ENCODE results near the gene TMEM61.
"Not testable (repeated sequence)": the region's sequence is repeated elsewhere in the genome, so short reads cannot be mapped to it uniquely, and the experiment has no call there.

TMEM61 gene

GRCh38 chr1:55010887-55011217 is 30.4 kb downstream of the TMEM61 start:
- Histone ChIP-seq H3K9me3 (ENCODE audit: control insufficient read depth in 5 of 5, low read length in 5 of 5) (peaks cover 0 to 4% (median 0%) of the 10 kb centered on the region in 5 donors), H3K4me3 (ENCODE audit: low read depth in 1 of 5, low read length in 5 of 5) (no peak overlapping the region), H3K9ac (ENCODE audit: low read length in 5 of 5) (no peak overlapping the region), H3K27ac (ENCODE audit: low read depth, low read length) (no peak overlapping the region), H3K27me3 (ENCODE audit: control insufficient read depth in 5 of 5, insufficient read depth in 4 of 5, low read length in 5 of 5) (peaks cover 0 to 15% (median 10%) of the 10 kb centered on the region in 5 donors), H3K4me1 (ENCODE audit: control insufficient read depth in 5 of 5, insufficient read depth in 5 of 5, low read length in 5 of 5) (no peaks in the 10 kb centered on the region), H3K36me3 (ENCODE audit: control insufficient read depth in 5 of 5, insufficient read depth in 5 of 5, low read length in 5 of 5) (no peaks in the 10 kb centered on the region)

GRCh38 chr1:55012661-55013060 is 32.2 kb downstream of the TMEM61 start:
- H3K4me3 ChIP-seq (ENCODE audit: low read depth in 1 of 5, low read length in 5 of 5), result no peak overlapping the region
- no peak overlapping the region for H3K9ac ChIP-seq (ENCODE audit: low read length in 5 of 5)
- peaks cover 0 to 15% (median 10%) of the 10 kb centered on the region in 5 donors for H3K27me3 ChIP-seq (ENCODE audit: control insufficient read depth in 5 of 5, insufficient read depth in 4 of 5, low read length in 5 of 5)
- no peaks in the 10 kb centered on the region for H3K4me1 ChIP-seq (ENCODE audit: control insufficient read depth in 5 of 5, insufficient read depth in 5 of 5, low read length in 5 of 5)
- H3K27ac ChIP-seq (ENCODE audit: low read depth, low read length), result no peak overlapping the region
- peaks cover 0 to 4% (median 0%) of the 10 kb centered on the region in 5 donors for H3K9me3 ChIP-seq (ENCODE audit: control insufficient read depth in 5 of 5, low read length in 5 of 5)
- no peaks in the 10 kb centered on the region for H3K36me3 ChIP-seq (ENCODE audit: control insufficient read depth in 5 of 5, insufficient read depth in 5 of 5, low read length in 5 of 5)

GRCh38 chr1:55015123-55015522 is 34.7 kb downstream of the TMEM61 start:
- Histone ChIP-seq H3K4me1 (ENCODE audit: control insufficient read depth in 5 of 5, insufficient read depth in 5 of 5, low read length in 5 of 5) (no peaks in the 10 kb centered on the region), H3K4me3 (ENCODE audit: low read depth in 1 of 5, low read length in 5 of 5) (no peak overlapping the region), H3K27me3 (ENCODE audit: control insufficient read depth in 5 of 5, insufficient read depth in 4 of 5, low read length in 5 of 5) (peaks cover 4 to 22% (median 18%) of the 10 kb centered on the region in 5 donors), H3K9me3 (ENCODE audit: control insufficient read depth in 5 of 5, low read length in 5 of 5) (no peaks in the 10 kb centered on the region), H3K27ac (ENCODE audit: low read depth, low read length) (no peak overlapping the region), H3K36me3 (ENCODE audit: control insufficient read depth in 5 of 5, insufficient read depth in 5 of 5, low read length in 5 of 5) (no peaks in the 10 kb centered on the region), H3K9ac (ENCODE audit: low read length in 5 of 5) (no peak overlapping the region)

GRCh38 chr1:55015731-55016620 is 35.5 kb downstream of the TMEM61 start:
- Histone ChIP-seq H3K27me3 (ENCODE audit: control insufficient read depth in 5 of 5, insufficient read depth in 4 of 5, low read length in 5 of 5) (peaks cover 6 to 25% (median 18%) of the 10 kb centered on the region in 5 donors), H3K27ac (ENCODE audit: low read depth, low read length) (no peak overlapping the region), H3K4me1 (ENCODE audit: control insufficient read depth in 5 of 5, insufficient read depth in 5 of 5, low read length in 5 of 5) (no peaks in the 10 kb centered on the region), H3K4me3 (ENCODE audit: low read depth in 1 of 5, low read length in 5 of 5) (no peak overlapping the region), H3K36me3 (ENCODE audit: control insufficient read depth in 5 of 5, insufficient read depth in 5 of 5, low read length in 5 of 5) (no peaks in the 10 kb centered on the region), H3K9me3 (ENCODE audit: control insufficient read depth in 5 of 5, low read length in 5 of 5) (no peaks in the 10 kb centered on the region), H3K9ac (ENCODE audit: low read length in 5 of 5) (no peak overlapping the region)

- Histone ChIP-seq H3K9ac (ENCODE audit: low read length in 5 of 5) (no peak overlapping the region), H3K36me3 (ENCODE audit: control insufficient read depth in 5 of 5, insufficient read depth in 5 of 5, low read length in 5 of 5) (no peaks in the 10 kb centered on the region), H3K9me3 (ENCODE audit: control insufficient read depth in 5 of 5, low read length in 5 of 5) (no peaks in the 10 kb centered on the region), H3K27me3 (ENCODE audit: control insufficient read depth in 5 of 5, insufficient read depth in 4 of 5, low read length in 5 of 5) (peaks cover 4 to 25% (median 16%) of the 10 kb centered on the region in 5 donors), H3K4me3 (ENCODE audit: low read depth in 1 of 5, low read length in 5 of 5) (no peak overlapping the region), H3K27ac (ENCODE audit: low read depth, low read length) (no peak overlapping the region), H3K4me1 (ENCODE audit: control insufficient read depth in 5 of 5, insufficient read depth in 5 of 5, low read length in 5 of 5) (peaks cover 0 to 6% (median 4%) of the 10 kb centered on the region in 5 donors)
These were observed 38.0 kb downstream of the TMEM61 start for GRCh38 chr1:55018395-55018794.

- H3K36me3 ChIP-seq (ENCODE audit: control insufficient read depth in 5 of 5, insufficient read depth in 5 of 5, low read length in 5 of 5), result no peaks in the 10 kb centered on the region
- H3K27ac ChIP-seq (ENCODE audit: low read depth, low read length), result no peak overlapping the region
- peaks cover 0 to 6% (median 4%) of the 10 kb centered on the region in 5 donors for H3K4me1 ChIP-seq (ENCODE audit: control insufficient read depth in 5 of 5, insufficient read depth in 5 of 5, low read length in 5 of 5)
- H3K9me3 ChIP-seq (ENCODE audit: control insufficient read depth in 5 of 5, low read length in 5 of 5), result no peaks in the 10 kb centered on the region
- H3K4me3 ChIP-seq (ENCODE audit: low read depth in 1 of 5, low read length in 5 of 5), result no peak overlapping the region
- H3K9ac ChIP-seq (ENCODE audit: low read length in 5 of 5), result no peak overlapping the region
- H3K27me3 ChIP-seq (ENCODE audit: control insufficient read depth in 5 of 5, insufficient read depth in 4 of 5, low read length in 5 of 5), result peaks cover 0 to 15% (median 6%) of the 10 kb centered on the region in 5 donors
These were observed 41.6 kb downstream of the TMEM61 start for GRCh38 chr1:55021942-55022546.

- H3K4me3 ChIP-seq (ENCODE audit: low read depth in 1 of 5, low read length in 5 of 5); H3K9ac ChIP-seq (ENCODE audit: low read length in 5 of 5); H3K36me3 ChIP-seq (ENCODE audit: control insufficient read depth in 5 of 5, insufficient read depth in 5 of 5, low read length in 5 of 5); H3K27ac ChIP-seq (ENCODE audit: low read depth, low read length); H3K4me1 ChIP-seq (ENCODE audit: control insufficient read depth in 5 of 5, insufficient read depth in 5 of 5, low read length in 5 of 5); H3K9me3 ChIP-seq (ENCODE audit: control insufficient read depth in 5 of 5, low read length in 5 of 5): not testable (repeated sequence)
- peaks cover 2 to 11% (median 6%) of the 10 kb centered on the region in 5 donors for H3K27me3 ChIP-seq (ENCODE audit: control insufficient read depth in 5 of 5, insufficient read depth in 4 of 5, low read length in 5 of 5)
These were observed 43.7 kb downstream of the TMEM61 start for GRCh38 chr1:55024163-55024562.

GRCh38 chr1:55026682-55027081 is 46.3 kb downstream of the TMEM61 start:
- H3K4me3 ChIP-seq (ENCODE audit: low read depth in 1 of 5, low read length in 5 of 5); H3K9me3 ChIP-seq (ENCODE audit: control insufficient read depth in 5 of 5, low read length in 5 of 5); H3K36me3 ChIP-seq (ENCODE audit: control insufficient read depth in 5 of 5, insufficient read depth in 5 of 5, low read length in 5 of 5); H3K27ac ChIP-seq (ENCODE audit: low read depth, low read length); H3K9ac ChIP-seq (ENCODE audit: low read length in 5 of 5); H3K4me1 ChIP-seq (ENCODE audit: control insufficient read depth in 5 of 5, insufficient read depth in 5 of 5, low read length in 5 of 5); H3K27me3 ChIP-seq (ENCODE audit: control insufficient read depth in 5 of 5, insufficient read depth in 4 of 5, low read length in 5 of 5): not testable (repeated sequence)

GRCh38 chr1:55031098-55031497 is 50.7 kb downstream of the TMEM61 start:
- H3K4me1 ChIP-seq (ENCODE audit: control insufficient read depth in 5 of 5, insufficient read depth in 5 of 5, low read length in 5 of 5); H3K36me3 ChIP-seq (ENCODE audit: control insufficient read depth in 5 of 5, insufficient read depth in 5 of 5, low read length in 5 of 5); H3K9me3 ChIP-seq (ENCODE audit: control insufficient read depth in 5 of 5, low read length in 5 of 5); H3K9ac ChIP-seq (ENCODE audit: low read length in 5 of 5); H3K4me3 ChIP-seq (ENCODE audit: low read depth in 1 of 5, low read length in 5 of 5); H3K27ac ChIP-seq (ENCODE audit: low read depth, low read length): not testable (repeated sequence)
- H3K27me3 ChIP-seq (ENCODE audit: control insufficient read depth in 5 of 5, insufficient read depth in 4 of 5, low read length in 5 of 5), result peaks cover 3 to 17% (median 13%) of the 10 kb centered on the region in 5 donors

GRCh38 chr1:55033265-55033614 is 52.8 kb downstream of the TMEM61 start:
- H3K36me3 ChIP-seq (ENCODE audit: control insufficient read depth in 5 of 5, insufficient read depth in 5 of 5, low read length in 5 of 5), result no peaks in the 10 kb centered on the region
- no peaks in the 10 kb centered on the region for H3K4me1 ChIP-seq (ENCODE audit: control insufficient read depth in 5 of 5, insufficient read depth in 5 of 5, low read length in 5 of 5)
- H3K27me3 ChIP-seq (ENCODE audit: control insufficient read depth in 5 of 5, insufficient read depth in 4 of 5, low read length in 5 of 5), result peaks cover 12 to 27% (median 19%) of the 10 kb centered on the region in 5 donors
- H3K27ac ChIP-seq (ENCODE audit: low read depth, low read length), result no peak overlapping the region
- no peaks in the 10 kb centered on the region for H3K9me3 ChIP-seq (ENCODE audit: control insufficient read depth in 5 of 5, low read length in 5 of 5)
- H3K9ac ChIP-seq (ENCODE audit: low read length in 5 of 5), result no peak overlapping the region
- no peak overlapping the region for H3K4me3 ChIP-seq (ENCODE audit: low read depth in 1 of 5, low read length in 5 of 5)

Data from subcutaneous abdominal adipose tissue (tissue), 5 donors.